ENCODE results near the gene STARD7. TPM values are rescaled to one million over a fixed set of nuclear protein-coding genes. Genes with fewer than 3 reads are reported as not detected.

Gene STARD7
- total and polyA plus RNA-seq, 10 of the 15 experiments (the other 5 are each of a cell fraction or from before 2014, with no cell fraction given) = 85.4 to 237 (median 153) TPM

DNA sequence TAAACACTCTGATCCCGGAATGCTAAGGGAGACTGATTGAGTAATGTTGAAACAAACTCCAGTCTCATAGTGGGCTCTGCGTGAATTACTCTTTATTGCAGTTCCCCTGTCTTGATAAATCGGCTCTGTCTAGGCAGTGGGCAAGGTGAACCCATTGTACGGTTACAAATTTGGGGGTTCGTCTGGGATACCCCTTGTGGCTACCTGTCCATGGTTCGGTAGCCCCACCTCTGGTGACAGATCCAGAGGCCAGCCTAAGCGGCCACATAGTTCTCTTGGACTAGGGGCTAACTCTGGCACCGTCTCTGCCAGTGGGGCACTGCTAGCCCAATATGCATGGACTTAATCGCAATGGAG, 1.1 kb upstream of the STARD7 start:
- no peak overlapping the region for H2AFZ ChIP-seq (ENCODE audit: control insufficient read depth, low read depth, low read length)
- H3K9me3 ChIP-seq (replicated peaks; ENCODE audit: control insufficient read depth, insufficient read depth, low read length) = no peaks in the 10 kb centered on the region
- H3K36me3 ChIP-seq (ENCODE audit: control insufficient read depth in 2 of 2, insufficient read depth in 2 of 2, low read length in 1 of 2) = peaks cover 0 to 3% of the 10 kb centered on the region in 2 experiments; a peak in 1 of 4 replicates
- peak overlapping the region; percentile 70 for H3K4me2 ChIP-seq (ENCODE audit: control insufficient read depth, insufficient read depth)
- BruUV-seq (replicated peaks) = no TSS peak
- in situ Hi-C loops (cut with MboI) (no loop called here), intact Hi-C loops (cut with micrococcal nuclease; ENCODE audit: unreplicated experiment) (loop anchor here (2.0 to 5.0 kb wide), 3 partner anchors 65 to 128 kb away; partner anchors contain the start of genes DUSP2 and NCAPH)
- peak overlapping the region; percentile 76 for H3K9ac ChIP-seq (ENCODE audit: control insufficient read depth, insufficient read depth, low read length)
- peak overlapping the region; percentile 82 for H3K27ac ChIP-seq (ENCODE audit: control insufficient read depth, insufficient read depth)
- DNase-seq (ENCODE audit: low read depth, low spot score) = no peak
- peaks cover 9% of the 10 kb centered on the region for H4K20me1 ChIP-seq (ENCODE audit: control insufficient read depth, insufficient read depth)
- RAD21 ChIA-PET (ENCODE audit: unreplicated experiment) = interaction anchor here (1.5 to 4.0 kb wide), 5 partner anchors 24 to 111 kb away, joined by 4 to 31 read pairs (median 10); no protein-coding TSS in a partner anchor
- no peak for ATAC-seq
- no peak for FAIRE-seq
- H3K4me1 ChIP-seq (ENCODE audit: control insufficient read depth, insufficient read depth, low read length) = peaks cover 27% of the 10 kb centered on the region
- H3K27me3 ChIP-seq (replicated peaks in 1 of 2; ENCODE audit: control insufficient read depth in 2 of 2, insufficient read depth in 2 of 2, low read length in 1 of 2) = no peaks in the 10 kb centered on the region
- TF ChIP-seq, protein P1, sequence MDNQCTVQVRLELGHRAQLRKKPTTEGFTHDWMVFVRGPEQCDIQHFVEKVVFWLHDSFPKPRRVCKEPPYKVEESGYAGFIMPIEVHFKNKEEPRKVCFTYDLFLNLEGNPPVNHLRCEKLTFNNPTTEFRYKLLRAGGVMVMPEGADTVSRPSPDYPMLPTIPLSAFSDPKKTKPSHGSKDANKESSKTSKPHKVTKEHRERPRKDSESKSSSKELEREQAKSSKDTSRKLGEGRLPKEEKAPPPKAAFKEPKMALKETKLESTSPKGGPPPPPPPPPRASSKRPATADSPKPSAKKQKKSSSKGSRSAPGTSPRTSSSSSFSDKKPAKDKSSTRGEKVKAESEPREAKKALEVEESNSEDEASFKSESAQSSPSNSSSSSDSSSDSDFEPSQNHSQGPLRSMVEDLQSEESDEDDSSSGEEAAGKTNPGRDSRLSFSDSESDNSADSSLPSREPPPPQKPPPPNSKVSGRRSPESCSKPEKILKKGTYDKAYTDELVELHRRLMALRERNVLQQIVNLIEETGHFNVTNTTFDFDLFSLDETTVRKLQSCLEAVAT (IDR thresholded peaks at IDR 0.05) = peak; percentile 62
- TF ChIP-seq RFX5 (IDR thresholded peaks at IDR 0.05; ENCODE audit: low read depth, low read length) = no peak
- SMC1A ChIA-PET (ENCODE audit: uncharacterized antibody, unreplicated experiment) = interaction anchor here (1.2 to 3.5 kb wide), 6 partner anchors 13 to 32 kb away, joined by 4 to 21 read pairs (median 12); no protein-coding TSS in a partner anchor
- CTCF ChIA-PET = interaction anchor here (1.0 to 4.2 kb wide), 11 partner anchors 10 to 217 kb away, joined by 3 to 26 read pairs (median 5); no protein-coding TSS in a partner anchor
- 99% methylated on average over 9 of the region's 9 CpGs for WGBS (ENCODE audit: insufficient coverage, insufficient replicate concordance, low lambda C conversion rate, missing lambda C conversion rate)
- H3K79me2 ChIP-seq (ENCODE audit: control insufficient read depth, insufficient read depth, low read length) = peaks cover 53% of the 10 kb centered on the region
- POLR2A ChIA-PET = interaction anchor here (0.6 to 3.8 kb wide), 8 partner anchors 9 to 54 kb away, joined by 3 to 66 read pairs (median 8); no protein-coding TSS in a partner anchor
- peak overlapping the region; percentile 94 for H3K4me3 ChIP-seq

All from GM12878 (cell line).